ENCODE results near the gene TRAF4.
"Not testable (repeated sequence)": the region's sequence is repeated elsewhere in the genome, so short reads cannot be mapped to it uniquely, and the experiment has no call there.

The TRAF4 gene

DNA sequence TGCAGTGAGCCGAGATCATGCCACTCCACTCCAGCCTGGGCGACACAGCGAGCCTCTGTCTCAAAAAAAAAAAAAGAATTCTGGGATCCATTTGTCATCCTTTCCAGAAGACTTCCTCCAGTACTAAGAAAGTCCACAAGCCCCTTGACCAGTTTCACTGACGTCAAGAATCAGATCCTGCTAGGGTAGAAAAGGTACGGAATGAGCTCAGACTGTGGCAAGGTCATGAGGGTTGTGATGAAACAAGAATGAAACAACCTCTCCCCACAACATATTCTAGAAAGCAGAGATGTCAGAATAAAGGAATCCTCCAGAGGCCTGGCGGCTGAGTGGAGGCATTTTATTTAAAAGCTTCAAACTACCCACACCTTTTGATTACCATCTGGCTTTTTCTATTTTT is 29.9 kb downstream of the TRAF4 start:
- no peak overlapping the region for H3K4me3 ChIP-seq (ENCODE audit: low read depth, low read length)
- TF ChIP-seq, protein P1, sequence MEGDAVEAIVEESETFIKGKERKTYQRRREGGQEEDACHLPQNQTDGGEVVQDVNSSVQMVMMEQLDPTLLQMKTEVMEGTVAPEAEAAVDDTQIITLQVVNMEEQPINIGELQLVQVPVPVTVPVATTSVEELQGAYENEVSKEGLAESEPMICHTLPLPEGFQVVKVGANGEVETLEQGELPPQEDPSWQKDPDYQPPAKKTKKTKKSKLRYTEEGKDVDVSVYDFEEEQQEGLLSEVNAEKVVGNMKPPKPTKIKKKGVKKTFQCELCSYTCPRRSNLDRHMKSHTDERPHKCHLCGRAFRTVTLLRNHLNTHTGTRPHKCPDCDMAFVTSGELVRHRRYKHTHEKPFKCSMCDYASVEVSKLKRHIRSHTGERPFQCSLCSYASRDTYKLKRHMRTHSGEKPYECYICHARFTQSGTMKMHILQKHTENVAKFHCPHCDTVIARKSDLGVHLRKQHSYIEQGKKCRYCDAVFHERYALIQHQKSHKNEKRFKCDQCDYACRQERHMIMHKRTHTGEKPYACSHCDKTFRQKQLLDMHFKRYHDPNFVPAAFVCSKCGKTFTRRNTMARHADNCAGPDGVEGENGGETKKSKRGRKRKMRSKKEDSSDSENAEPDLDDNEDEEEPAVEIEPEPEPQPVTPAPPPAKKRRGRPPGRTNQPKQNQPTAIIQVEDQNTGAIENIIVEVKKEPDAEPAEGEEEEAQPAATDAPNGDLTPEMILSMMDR (IDR thresholded peaks at IDR 0.05; ENCODE audit: low read depth, low read length): no peak

- H3K4me3 ChIP-seq (ENCODE audit: low read depth, low read length): no peak overlapping the region
- TF ChIP-seq, protein P1 (IDR thresholded peaks at IDR 0.05; ENCODE audit: low read depth, low read length): no peak
Observed at GRCh38 chr17:28774206-28774605, 30.4 kb downstream of the TRAF4 start.

- H3K4me3 ChIP-seq (ENCODE audit: low read depth, low read length): no peak overlapping the region
- TF ChIP-seq, protein P1 (IDR thresholded peaks at IDR 0.05; ENCODE audit: low read depth, low read length): no peak
Observed at GRCh38 chr17:28777178-28777577, 33.4 kb downstream of the TRAF4 start.

DNA sequence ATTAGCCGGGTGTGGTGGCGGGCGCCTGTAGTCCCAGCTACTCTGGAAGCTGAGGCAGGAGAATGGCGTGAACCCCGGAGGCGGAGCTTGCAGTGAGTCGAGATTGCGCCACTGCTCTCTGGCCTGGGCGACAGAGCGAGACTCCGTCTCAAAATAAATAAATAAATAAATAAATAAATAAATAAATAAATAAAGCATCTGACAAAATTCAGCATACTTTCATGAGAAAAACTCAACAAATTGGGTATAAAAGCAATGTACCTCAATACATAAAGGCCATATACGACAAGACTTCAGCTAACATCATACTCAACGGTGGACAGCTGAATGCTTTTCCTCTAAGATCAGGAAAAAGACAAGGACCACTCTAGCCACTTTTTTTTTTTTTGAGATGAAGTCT is 35.8 kb downstream of the TRAF4 start:
- H3K4me3 ChIP-seq (ENCODE audit: low read depth, low read length): not testable (repeated sequence)

DNA sequence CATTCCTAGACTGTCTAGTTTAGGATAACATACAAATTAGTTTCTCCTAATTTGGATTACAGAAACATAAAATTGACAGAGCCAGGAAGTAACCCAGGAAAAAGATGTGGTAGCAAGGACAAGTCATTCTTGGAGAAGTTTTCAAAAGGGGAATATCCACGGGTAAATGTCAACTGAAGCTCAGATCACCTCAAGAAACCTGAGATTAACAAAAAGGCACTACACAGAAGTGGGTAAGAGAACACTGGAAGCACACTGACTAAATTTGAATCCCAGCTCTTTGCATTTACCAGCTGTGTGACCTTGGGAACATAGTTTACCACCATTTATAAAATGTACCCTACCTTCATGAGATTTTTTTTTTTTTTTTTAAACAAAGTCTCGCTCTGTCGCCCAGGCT is 39.4 kb downstream of the TRAF4 start:
- H3K4me3 ChIP-seq (ENCODE audit: low read depth, low read length): no peak overlapping the region
- TF ChIP-seq, protein P1 (IDR thresholded peaks at IDR 0.05; ENCODE audit: low read depth, low read length): no peak

DNA sequence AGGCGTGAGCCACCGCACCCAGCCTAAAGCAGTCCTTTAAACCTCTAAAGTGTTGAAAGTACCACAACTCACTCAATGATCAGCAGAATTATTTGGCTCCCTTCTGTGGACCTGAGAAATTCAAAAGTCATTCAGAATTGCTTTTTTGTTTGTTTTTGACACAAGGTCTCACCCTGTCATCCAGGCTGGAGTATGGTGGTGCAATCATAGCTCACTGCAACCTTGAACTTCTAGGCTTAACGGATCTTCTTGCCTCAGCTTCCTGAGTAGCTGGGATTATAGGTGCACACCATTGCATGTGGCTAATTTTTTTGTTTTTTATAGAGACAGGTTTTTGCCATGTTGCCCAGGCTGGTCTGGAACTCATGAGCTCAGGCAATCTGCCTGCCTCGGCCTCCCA is 44.3 kb downstream of the TRAF4 start:
- TF ChIP-seq, protein P1 (IDR thresholded peaks at IDR 0.05; ENCODE audit: low read depth, low read length): no peak
- no peak overlapping the region for H3K4me3 ChIP-seq (ENCODE audit: low read depth, low read length)

DNA sequence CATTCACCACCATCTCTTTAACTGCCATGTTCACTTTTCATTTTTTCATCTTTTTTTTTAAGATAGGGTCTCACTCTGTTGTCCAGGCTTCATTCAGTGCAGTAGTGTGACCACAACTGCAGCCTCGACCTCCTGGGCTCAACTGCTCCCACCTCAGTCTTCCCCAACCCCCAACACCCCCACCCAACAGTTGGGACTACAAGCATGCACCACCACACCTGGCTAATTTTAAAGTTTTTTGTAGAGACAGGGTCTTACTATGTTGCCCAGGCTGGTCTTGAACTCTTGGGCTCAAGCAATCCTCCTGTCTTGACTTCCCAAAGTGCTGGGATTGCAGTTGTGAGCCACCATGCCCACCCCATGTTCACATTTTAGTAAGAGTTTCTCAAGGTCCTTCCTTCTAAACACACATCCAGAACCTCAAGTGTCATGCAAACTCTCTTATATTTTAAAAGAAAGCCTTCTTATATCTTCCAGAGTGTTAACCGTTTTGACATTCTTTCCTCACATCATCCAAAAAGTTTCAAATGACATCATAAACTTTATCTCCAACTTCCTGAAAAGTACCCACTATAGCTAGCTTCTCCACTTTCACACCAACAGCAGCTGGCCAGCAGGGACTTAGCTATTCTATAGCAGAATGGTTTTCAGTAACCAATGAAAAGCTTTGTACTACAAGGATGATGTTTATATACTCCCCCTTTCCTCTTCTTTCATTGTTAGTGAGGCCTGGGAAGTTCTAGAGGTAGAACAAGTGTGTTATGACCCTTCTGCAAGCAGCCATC is 49.3 kb downstream of the TRAF4 start:
- TF ChIP-seq, protein P1 (IDR thresholded peaks at IDR 0.05; ENCODE audit: low read depth, low read length): no peak
- no peak overlapping the region for H3K4me3 ChIP-seq (ENCODE audit: low read depth, low read length)

DNA sequence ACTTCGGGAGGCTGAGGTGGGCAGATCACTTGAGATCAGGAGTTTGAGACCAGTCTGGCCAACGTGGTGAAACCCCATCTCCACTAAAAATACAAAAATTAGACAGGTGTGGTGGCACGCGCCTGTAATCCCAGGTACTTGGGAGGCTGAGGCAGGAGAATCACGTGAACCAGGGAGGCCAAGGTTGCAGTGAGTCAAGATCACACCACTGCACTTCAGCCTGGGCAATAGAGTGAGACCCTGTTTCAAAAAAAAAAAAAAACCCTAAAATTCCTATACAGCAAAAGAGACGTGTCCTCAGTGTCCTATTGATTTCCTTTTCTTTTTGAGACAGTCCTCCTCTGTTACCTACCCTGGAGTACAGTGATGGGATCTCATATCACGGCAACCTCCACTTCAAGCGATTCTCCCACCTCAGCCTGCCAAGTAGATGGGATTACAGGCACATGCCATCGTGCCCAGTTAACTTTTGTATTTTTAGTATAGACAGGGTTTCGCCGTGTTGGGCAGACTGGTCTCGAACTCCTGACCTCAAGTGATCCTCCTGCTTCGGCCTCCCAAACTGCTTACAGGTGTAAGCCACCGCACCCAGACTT is 51.1 kb downstream of the TRAF4 start:
- H3K4me3 ChIP-seq (ENCODE audit: low read depth, low read length): not testable (repeated sequence)
